ENCODE data around the gene BPIFB2.

BPIFB2 gene

GRCh38 chr20:33007376-33008335, at the start of gene BPIFB2:
BPIFB2 (plus strand) TSS chr20:33007704; CDS start chr20:33008575, 871 bp downstream.
- in situ Hi-C loops (cut with HindIII; ENCODE audit: low pct_ligation_motif_present, low sequenced_read_pairs) = no loop called here
- Histone ChIP-seq H3K4me3 (ENCODE audit: low read depth, low read length) (no peak within 1 kb of the TSS), H3K27ac (no peak within 1 kb of the TSS), H3K27me3 (replicated peaks) (no peaks in the 10 kb centered on the region), H3K36me3 (replicated peaks) (no peaks in the 10 kb centered on the region)
- no peak for DNase-seq
- TF ChIP-seq CTCF (IDR thresholded peaks at IDR 0.05; ENCODE audit: low read depth, low read length, missing control alignments) = no peak

GRCh38 chr20:32958574-32958973, 48.9 kb upstream of the BPIFB2 start:
- Histone ChIP-seq H3K4me3 (ENCODE audit: low read depth, low read length) (no peak overlapping the region), H3K27me3 (replicated peaks) (no peaks in the 10 kb centered on the region), H3K27ac (no peak overlapping the region), H3K36me3 (replicated peaks) (no peaks in the 10 kb centered on the region)
- TF ChIP-seq CTCF (IDR thresholded peaks at IDR 0.05; ENCODE audit: low read depth, low read length, missing control alignments) = no peak
- no peak for DNase-seq
- in situ Hi-C loops (cut with HindIII; ENCODE audit: low pct_ligation_motif_present, low sequenced_read_pairs) = no loop called here

- H3K4me3 ChIP-seq (ENCODE audit: low read depth, low read length) = no peak overlapping the region
- no peak for TF ChIP-seq CTCF (IDR thresholded peaks at IDR 0.05; ENCODE audit: low read depth, low read length, missing control alignments)
- H3K27ac ChIP-seq = no peak overlapping the region
- no peaks in the 10 kb centered on the region for H3K36me3 ChIP-seq (replicated peaks)
- in situ Hi-C loops (cut with HindIII; ENCODE audit: low pct_ligation_motif_present, low sequenced_read_pairs) = no loop called here
- no peak for DNase-seq
- no peaks in the 10 kb centered on the region for H3K27me3 ChIP-seq (replicated peaks)
Observed at GRCh38 chr20:32959351-32960221, 47.9 kb upstream of the BPIFB2 start.

GRCh38 chr20:32960222-32960518, 47.3 kb upstream of the BPIFB2 start:
- in situ Hi-C loops (cut with HindIII; ENCODE audit: low pct_ligation_motif_present, low sequenced_read_pairs) = no loop called here
- TF ChIP-seq CTCF (IDR thresholded peaks at IDR 0.05; ENCODE audit: low read depth, low read length, missing control alignments) = no peak
- Histone ChIP-seq H3K36me3 (replicated peaks) (no peaks in the 10 kb centered on the region), H3K4me3 (ENCODE audit: low read depth, low read length) (no peak overlapping the region), H3K27me3 (replicated peaks) (no peaks in the 10 kb centered on the region), H3K27ac (no peak overlapping the region)
- DNase-seq = no peak

- Histone ChIP-seq H3K27ac (no peak overlapping the region), H3K4me3 (ENCODE audit: low read depth, low read length) (no peak overlapping the region), H3K36me3 (replicated peaks) (no peaks in the 10 kb centered on the region), H3K27me3 (replicated peaks) (no peaks in the 10 kb centered on the region)
- no peak for DNase-seq
- in situ Hi-C loops (cut with HindIII; ENCODE audit: low pct_ligation_motif_present, low sequenced_read_pairs) = no loop called here
- TF ChIP-seq CTCF (IDR thresholded peaks at IDR 0.05; ENCODE audit: low read depth, low read length, missing control alignments) = no peak
Observed at GRCh38 chr20:32960849-32961731, 46.4 kb upstream of the BPIFB2 start.
